Activated CD4-positive, alpha-beta memory T cell treated with anti-CD3 and anti-CD28 coated beads, Interleukin-2, amount 10 ng/mL, durations not matched to agents 7 days and 5 days (primary cell): Measurements from ENCODE around the gene GDF11. TPM values are rescaled to one million over a fixed set of nuclear protein-coding genes. Genes with fewer than 3 reads are reported as not detected.

Source experiments
- CTCF ChIA-PET: fragments of 350-600 bp; sonication (Branson Sonifier 250); formaldehyde crosslinking; loops from one replicate; lab custom pipeline; 2021; ENCODE audit warnings: antibody characterized with exemption, inconsistent platforms; lab: Charles Lee
- POLR2A ChIA-PET: fragments of 350-600 bp; sonication (Branson Sonifier 250); formaldehyde crosslinking; loops from one replicate; lab custom pipeline; 2021; ENCODE audit warnings: antibody characterized with exemption; lab: Charles Lee
- DNase-seq: peaks from one replicate; pipeline ENCODE4 v3.0.0-alpha.2; 2020
- H3K27ac Mint-ChIP-seq: one replicate; pipeline ENCODE4 v1.8.0; 2021; ENCODE audit warnings: mild to moderate bottlenecking, mixed read lengths
- H3K27me3 Mint-ChIP-seq: one replicate; pipeline ENCODE4 v1.8.0; 2021; ENCODE audit warnings: mixed read lengths
- H3K36me3 Mint-ChIP-seq: one replicate; pipeline ENCODE4 v1.8.0; 2021; ENCODE audit warnings: low read depth, mixed read lengths
- H3K4me1 Mint-ChIP-seq: one replicate; pipeline ENCODE4 v1.8.0; 2021; ENCODE audit warnings: mixed read lengths
- H3K4me3 Mint-ChIP-seq: one replicate; pipeline ENCODE4 v1.8.0; 2021; ENCODE audit warnings: mild to moderate bottlenecking, mixed read lengths
- H3K9me3 Mint-ChIP-seq: one replicate; pipeline ENCODE4 v1.8.0; 2021; ENCODE audit warnings: mixed read lengths
- total RNA-seq, 2 experiments: library from RNA; stranded (reverse); gene quantifications; one replicate each; pipeline ENCODE4 v1.2.3, GENCODE V29; 2021

GDF11 gene
- total RNA-seq, 2 experiments from 2014 or later = 7.2 to 7.9 TPM

DNA sequence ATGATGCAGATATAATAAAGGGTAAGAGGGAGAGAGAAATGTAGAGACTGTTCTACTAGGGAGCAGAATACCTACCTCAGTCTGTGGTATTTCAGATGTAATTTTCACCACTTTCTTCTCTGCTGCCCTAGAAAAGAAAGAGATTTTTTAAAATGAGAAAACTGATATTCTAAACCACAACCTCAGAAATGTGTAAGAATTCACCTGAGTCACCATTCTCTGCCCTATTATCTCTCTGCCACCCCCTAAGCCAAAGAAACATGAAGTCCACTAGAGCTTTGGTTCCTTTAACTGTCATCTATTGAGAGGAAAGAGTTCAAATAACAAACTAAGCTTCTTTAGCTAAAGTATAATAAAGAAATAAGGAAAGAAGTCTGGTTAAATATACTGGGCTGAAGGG lies 53.0 kb downstream of the GDF11 start:
- CTCF ChIA-PET = interaction anchor here (1.0 to 3.7 kb wide), 10 partner anchors 9 to 144 kb away, joined by 3 to 32 read pairs (median 4); partner anchors contain the start of gene ORMDL2
- Mint-ChIP-seq H3K4me1 (peaks cover 17% of the 10 kb centered on the region), H3K27me3 (no peaks in the 10 kb centered on the region), H3K27ac (no peak overlapping the region), H3K36me3 (peaks cover 63% of the 10 kb centered on the region), H3K4me3 (no peak overlapping the region), H3K9me3 (no peaks in the 10 kb centered on the region)
- no peak for DNase-seq
- POLR2A ChIA-PET = interaction anchor here (0.8 to 2.4 kb wide), 7 partner anchors 9 to 140 kb away, joined by 3 to 7 read pairs (median 3); no protein-coding TSS in a partner anchor

DNA sequence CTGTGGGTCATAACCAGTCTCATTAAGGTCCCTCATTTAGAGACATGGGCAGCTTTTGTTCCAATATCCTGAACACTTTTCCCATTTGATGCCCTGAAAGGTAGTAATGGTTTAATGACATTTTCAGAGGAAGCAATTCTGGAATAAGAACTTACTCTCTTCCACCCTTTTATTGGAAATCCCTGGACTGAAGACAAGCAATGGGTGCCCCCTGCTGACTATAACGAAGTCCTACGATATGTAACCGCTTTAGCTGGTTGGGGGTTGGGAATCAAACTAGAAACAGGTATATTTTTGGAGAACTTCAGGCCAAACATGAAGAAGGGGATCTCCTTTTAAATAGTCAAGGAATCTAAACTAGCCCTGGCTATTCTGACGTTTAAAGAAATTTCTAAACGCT lies 54.1 kb downstream of the GDF11 start:
- ChIA-PET CTCF (interaction anchor here (1.0 to 3.7 kb wide), 13 partner anchors 10 to 198 kb away, joined by 3 to 32 read pairs (median 4); partner anchors contain the start of genes ORMDL2 and RAB5B), POLR2A (interaction anchor here (2.0 to 2.4 kb wide), 2 partner anchors 10 to 139 kb away, joined by 6 to 7 read pairs; no protein-coding TSS in a partner anchor)
- no peak for DNase-seq
- Mint-ChIP-seq H3K9me3 (no peaks in the 10 kb centered on the region), H3K27me3 (no peaks in the 10 kb centered on the region), H3K4me1 (peaks cover 17% of the 10 kb centered on the region), H3K27ac (no peak overlapping the region), H3K4me3 (no peak overlapping the region), H3K36me3 (peaks cover 69% of the 10 kb centered on the region)

DNA sequence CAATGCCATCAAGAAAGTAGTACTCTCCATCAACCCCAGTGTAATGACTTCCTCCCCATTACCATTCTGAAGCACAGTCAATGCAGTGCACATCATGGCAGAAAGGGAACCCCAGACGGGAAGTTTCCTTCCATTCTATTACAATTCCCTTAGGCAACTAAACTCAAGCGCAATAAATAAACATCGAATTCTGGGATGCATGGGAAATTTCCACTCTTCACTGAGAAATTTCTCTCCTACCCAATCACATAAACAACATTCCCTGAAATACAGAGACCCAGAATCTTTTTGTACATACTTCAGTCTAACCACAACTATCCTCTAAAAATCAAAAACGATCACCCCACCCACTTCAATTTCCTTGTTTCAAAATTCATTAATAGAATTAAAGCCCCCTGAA lies 54.6 kb downstream of the GDF11 start:
- Mint-ChIP-seq H3K9me3 (no peaks in the 10 kb centered on the region), H3K27me3 (no peaks in the 10 kb centered on the region), H3K4me3 (no peak overlapping the region), H3K27ac (no peak overlapping the region), H3K4me1 (peaks cover 17% of the 10 kb centered on the region), H3K36me3 (peaks cover 71% of the 10 kb centered on the region)
- CTCF ChIA-PET = interaction anchor here (0.6 to 3.7 kb wide), 11 partner anchors 10 to 198 kb away, joined by 3 to 32 read pairs (median 3); partner anchors contain the start of gene RAB5B
- DNase-seq = no peak
- POLR2A ChIA-PET = interaction anchor here (2.4 kb wide), 1 partner anchor 139 kb away, joined by 6 read pairs; no protein-coding TSS in a partner anchor

Other genes with a start within 250 kb of the GDF11 start
- gene OR6C4, start 193.5 kb upstream of the GDF11 start, total RNA-seq = not detected
- gene OR2AP1, start 170.7 kb upstream of the GDF11 start, total RNA-seq = not detected
- not detected for gene OR10P1, start 106.2 kb upstream of the GDF11 start, total RNA-seq
- 1 to 10 TPM; 1.9 to 2.0 TPM for gene ITGA7, start 35.2 kb upstream of the GDF11 start, total RNA-seq
- gene BLOC1S1, start 27.1 kb upstream of the GDF11 start, total RNA-seq = 100 to 1,000 TPM; 156 to 162 TPM
- 10 to 100 TPM in 1 of 2 experiments, 1 to 10 TPM in 1; 9.5 to 10.5 TPM for gene RDH5, start 22.7 kb upstream of the GDF11 start, total RNA-seq
- gene CD63, start 14.1 kb upstream of the GDF11 start, total RNA-seq = 100 to 1,000 TPM; 177 to 185 TPM
- 10 to 100 TPM; 88.3 to 88.6 TPM for gene SARNP, start 74.6 kb downstream of the GDF11 start, total RNA-seq
- gene ORMDL2, start 74.9 kb downstream of the GDF11 start, total RNA-seq = 10 to 100 TPM; 56.3 to 60.2 TPM
- 10 to 100 TPM; 32.3 to 32.5 TPM for gene DNAJC14, start 86.5 kb downstream of the GDF11 start, total RNA-seq
- gene MMP19, start 99.8 kb downstream of the GDF11 start, total RNA-seq = not detected
- gene PYM1, start 184.8 kb downstream of the GDF11 start, total RNA-seq = 10 to 100 TPM; 54.2 to 56.0 TPM
- 100 to 1,000 TPM; 427 to 431 TPM for gene DGKA, start 188.0 kb downstream of the GDF11 start, total RNA-seq
- gene PMEL, start 222.9 kb downstream of the GDF11 start, total RNA-seq = under 1 TPM; 0.33 to 0.60 TPM
- 10 to 100 TPM; 88.9 to 98.9 TPM for gene CDK2, start 223.7 kb downstream of the GDF11 start, total RNA-seq
- gene RAB5B, start 231.0 kb downstream of the GDF11 start, total RNA-seq = 10 to 100 TPM; 70.1 to 71.5 TPM